OCI-LY7 (cell line): ENCODE measurements around the gene SEC22C. TPM values are rescaled to one million over a fixed set of nuclear protein-coding genes. Genes with fewer than 3 reads are reported as not detected.

Experiments used
- BruUV-seq: library from RNA; stranded (reverse); fragments of 400-500 nt; replicated peaks from 2 replicates; lab custom pipeline; 2021; lab: Mats Ljungman, UMichigan
- CTCF ChIA-PET: fragments of 300-600 bp; sonication (Branson Sonifier 250); formaldehyde crosslinking; loops from one replicate; lab custom pipeline; 2022; ENCODE audit warnings: antibody characterized with exemption; ENCODE audit not compliant: unreplicated experiment; lab: Charles Lee
- POLR2A ChIA-PET: fragments of 300-600 bp; sonication (Branson Sonifier 250); formaldehyde crosslinking; loops from one replicate; lab custom pipeline; 2022; ENCODE audit warnings: antibody characterized with exemption; lab: Charles Lee
- DNase-seq: peaks from one replicate; pipeline ENCODE4 v3.0.0-alpha.2; 2015; ENCODE audit warnings: low spot score
- H2AFZ ChIP-seq: fragments of 200-600 bp; sonication (generic), shearing (Covaris generic); 2 replicates; pipeline ENCODE4 v1.6.1; 2014; ENCODE audit warnings: mild to moderate bottlenecking, antibody characterized with exemption, low read length, moderate library complexity
- H3K27ac ChIP-seq: fragments of 200-600 bp; sonication (generic); 2 replicates; pipeline ENCODE4 v1.5.1; 2014; ENCODE audit warnings: mixed run types, low read depth, mild to moderate bottlenecking, moderate library complexity, low read length, inconsistent platforms; ENCODE audit not compliant: poor library complexity, severe bottlenecking
- H3K36me3 ChIP-seq: fragments of 200-600 bp; sonication (generic); 2 replicates; pipeline ENCODE4 v1.6.1; 2014; ENCODE audit warnings: mild to moderate bottlenecking, antibody characterized with exemption, low read length, moderate library complexity, mixed read lengths; ENCODE audit not compliant: insufficient read depth
- H3K4me1 ChIP-seq: fragments of 200-600 bp; sonication (generic); 2 replicates; pipeline ENCODE4 v1.5.1; 2014; ENCODE audit warnings: mild to moderate bottlenecking, low read length; ENCODE audit not compliant: insufficient read depth, poor library complexity, severe bottlenecking
- H3K4me2 ChIP-seq: fragments of 200-600 bp; sonication (generic); 2 replicates; pipeline ENCODE4 v1.6.1; 2014; ENCODE audit warnings: mild to moderate bottlenecking, low read length
- H3K4me3 ChIP-seq: fragments of 200-600 bp; sonication (generic); 2 replicates; pipeline ENCODE4 v1.5.1; 2014; ENCODE audit warnings: mild to moderate bottlenecking, low read depth, low read length; ENCODE audit not compliant: poor library complexity, severe bottlenecking
- H3K79me2 ChIP-seq: fragments of 200-600 bp; sonication (generic); 2 replicates; pipeline ENCODE4 v1.6.1; 2016; ENCODE audit warnings: low read depth, mild to moderate bottlenecking, low read length, moderate library complexity, mixed read lengths; ENCODE audit not compliant: insufficient read depth
- H3K9me2 ChIP-seq: fragments of 200-600 bp; sonication (generic); 2 replicates; pipeline ENCODE4 v1.6.1; 2016; ENCODE audit warnings: mild to moderate bottlenecking, low read length, mixed read lengths; ENCODE audit not compliant: insufficient read depth
- H3K9me3 ChIP-seq: fragments of 200-600 bp; sonication (generic); 2 replicates; pipeline ENCODE4 v1.6.1; 2014; ENCODE audit warnings: mild to moderate bottlenecking, mixed run types, low read length, mixed read lengths
- H4K20me1 ChIP-seq: fragments of 200-600 bp; sonication (generic); 2 replicates; pipeline ENCODE4 v1.6.1; 2014; ENCODE audit warnings: mild to moderate bottlenecking, antibody characterized with exemption, low read length, moderate library complexity, mixed read lengths; ENCODE audit not compliant: insufficient read depth
- EZH2phosphoT487 ChIP-seq: fragments of 200-600 bp; sonication (generic); IDR thresholded peaks from 2 replicates; pipeline ENCODE4 v1.6.1; 2018; ENCODE audit warnings: low read depth, borderline replicate concordance, mild to moderate bottlenecking, mixed run types, antibody characterized with exemption, low read length, moderate library complexity, mixed read lengths
- intact Hi-C: fragments of 100-400 bp; cut with micrococcal nuclease; formaldehyde crosslinking; loops from one replicate; pipeline ENCODE4 v1.10.0; 2022; ENCODE audit not compliant: unreplicated experiment
- total RNA-seq, 2 experiments: library from RNA; depleted of rRNA in 1 of 2; stranded (reverse); fragments of >200 nt in 1 of 2; shearing (Covaris generic) in 1 of 2; gene quantifications; 2 replicates each; pipeline ENCODE4 v1.2.3, GENCODE V29; 2014 to 2022
- TF ChIP-seq, protein P1 (sequence below): fragments of 200-600 bp; sonication (generic); conservative IDR thresholded peaks from 2 replicates; pipeline ENCODE4 v1.5.1; 2014; ENCODE audit warnings: mild to moderate bottlenecking, antibody characterized with exemption, low read length, moderate library complexity, mixed read lengths

Gene SEC22C
- total RNA-seq, 2 experiments from 2014 or later = 33.0 to 36.2 TPM

GRCh38 chr3:42498034-42498433, 83.7 kb downstream of the SEC22C start:
- Histone ChIP-seq H2AFZ (no peak overlapping the region), H3K4me3 (no peak overlapping the region), H3K4me1 (peaks cover 14% of the 10 kb centered on the region), H3K27ac (no peak overlapping the region), H3K9me3 (no peaks in the 10 kb centered on the region), H3K4me2 (no peak overlapping the region), H3K9me2 (no peaks in the 10 kb centered on the region), H4K20me1 (no peaks in the 10 kb centered on the region), H3K79me2 (no peaks in the 10 kb centered on the region), H3K36me3 (no peaks in the 10 kb centered on the region)
- BruUV-seq = no TSS peak
- POLR2A ChIA-PET = interaction anchor here (0.7 kb wide), 1 partner anchor 213 kb away, joined by 3 read pairs; no protein-coding TSS in a partner anchor
- intact Hi-C loops = no loop called here
- CTCF ChIA-PET = no interaction called here
- DNase-seq = no peak
- TF ChIP-seq, protein P1, sequence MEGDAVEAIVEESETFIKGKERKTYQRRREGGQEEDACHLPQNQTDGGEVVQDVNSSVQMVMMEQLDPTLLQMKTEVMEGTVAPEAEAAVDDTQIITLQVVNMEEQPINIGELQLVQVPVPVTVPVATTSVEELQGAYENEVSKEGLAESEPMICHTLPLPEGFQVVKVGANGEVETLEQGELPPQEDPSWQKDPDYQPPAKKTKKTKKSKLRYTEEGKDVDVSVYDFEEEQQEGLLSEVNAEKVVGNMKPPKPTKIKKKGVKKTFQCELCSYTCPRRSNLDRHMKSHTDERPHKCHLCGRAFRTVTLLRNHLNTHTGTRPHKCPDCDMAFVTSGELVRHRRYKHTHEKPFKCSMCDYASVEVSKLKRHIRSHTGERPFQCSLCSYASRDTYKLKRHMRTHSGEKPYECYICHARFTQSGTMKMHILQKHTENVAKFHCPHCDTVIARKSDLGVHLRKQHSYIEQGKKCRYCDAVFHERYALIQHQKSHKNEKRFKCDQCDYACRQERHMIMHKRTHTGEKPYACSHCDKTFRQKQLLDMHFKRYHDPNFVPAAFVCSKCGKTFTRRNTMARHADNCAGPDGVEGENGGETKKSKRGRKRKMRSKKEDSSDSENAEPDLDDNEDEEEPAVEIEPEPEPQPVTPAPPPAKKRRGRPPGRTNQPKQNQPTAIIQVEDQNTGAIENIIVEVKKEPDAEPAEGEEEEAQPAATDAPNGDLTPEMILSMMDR = no peak
- no peak for TF ChIP-seq EZH2phosphoT487

Other genes with a start within 250 kb of the SEC22C start
- not detected in 2 replicates for gene LYZL4, start 171.4 kb downstream of the SEC22C start, total RNA-seq (2014; rRNA removed; shearing (Covaris generic))
- not detected in 2 replicates for gene LYZL4, start 171.4 kb downstream of the SEC22C start, total RNA-seq (2022)
- 0.21 TPM in 1 of 2 replicates, not detected in the other for gene VIPR1, start 79.3 kb downstream of the SEC22C start, total RNA-seq (2014; rRNA removed; shearing (Covaris generic))
- gene VIPR1, start 79.3 kb downstream of the SEC22C start, total RNA-seq (2022) = not detected in 2 replicates
- gene SS18L2, start 8.9 kb upstream of the SEC22C start, total RNA-seq (2014; rRNA removed; shearing (Covaris generic)) = 44.1 and 48.9 TPM in 2 replicates
- 58.1 and 66.5 TPM in 2 replicates for gene SS18L2, start 8.9 kb upstream of the SEC22C start, total RNA-seq (2022)
- gene NKTR, start 18.7 kb upstream of the SEC22C start, total RNA-seq (2014; rRNA removed; shearing (Covaris generic)) = 85.1 and 90.2 TPM in 2 replicates
- 154 and 167 TPM in 2 replicates for gene NKTR, start 18.7 kb upstream of the SEC22C start, total RNA-seq (2022)
- gene ZBTB47, start 71.7 kb upstream of the SEC22C start, total RNA-seq (2014; rRNA removed; shearing (Covaris generic)) = 0.05 and 0.09 TPM in 2 replicates
- gene ZBTB47, start 71.7 kb upstream of the SEC22C start, total RNA-seq (2022) = not detected in 2 replicates
- gene KLHL40, start 103.6 kb upstream of the SEC22C start, total RNA-seq (2014; rRNA removed; shearing (Covaris generic)) = not detected in 2 replicates
- not detected in 2 replicates for gene KLHL40, start 103.6 kb upstream of the SEC22C start, total RNA-seq (2022)
- gene HHATL, start 120.8 kb upstream of the SEC22C start, total RNA-seq (2014; rRNA removed; shearing (Covaris generic)) = not detected in 2 replicates
- not detected in 2 replicates for gene HHATL, start 120.8 kb upstream of the SEC22C start, total RNA-seq (2022)
- gene CCDC13, start 191.3 kb upstream of the SEC22C start, total RNA-seq (2014; rRNA removed; shearing (Covaris generic)) = 0.21 and 1.4 TPM in 2 replicates
- gene CCDC13, start 191.3 kb upstream of the SEC22C start, total RNA-seq (2022) = not detected in 2 replicates
- 57.9 and 60.4 TPM in 2 replicates for gene HIGD1A, start 222.5 kb upstream of the SEC22C start, total RNA-seq (2014; rRNA removed; shearing (Covaris generic))
- 75.8 and 76.1 TPM in 2 replicates for gene HIGD1A, start 222.5 kb upstream of the SEC22C start, total RNA-seq (2022)
- not detected in 2 replicates for gene ACKR2, start 227.5 kb upstream of the SEC22C start, total RNA-seq (2014; rRNA removed; shearing (Covaris generic))
- 2.0 and 2.9 TPM in 2 replicates for gene ACKR2, start 227.5 kb upstream of the SEC22C start, total RNA-seq (2022)